Measurements from ENCODE around the gene WHRN.

Gene WHRN

GRCh38 chr9:114375386-114376175 lies 129.7 kb downstream of the WHRN start:
- DNase-seq = no peak

- no peak for DNase-seq
Observed at GRCh38 chr9:114374936-114375335, 130.3 kb downstream of the WHRN start.

GRCh38 chr9:114373960-114374730 lies 131.1 kb downstream of the WHRN start:
- DNase-seq = peak; percentile 36

GRCh38 chr9:114372921-114373448 lies 132.3 kb downstream of the WHRN start:
- DNase-seq = peak; percentile 84

GRCh38 chr9:114371973-114372917 lies 133.0 kb downstream of the WHRN start:
- DNase-seq = peak; percentile 46

GRCh38 chr9:114371343-114371944 lies 133.8 kb downstream of the WHRN start:
- DNase-seq = no peak

GRCh38 chr9:114370968-114371320 lies 134.3 kb downstream of the WHRN start:
- DNase-seq = no peak

GRCh38 chr9:114370251-114370967 lies 134.9 kb downstream of the WHRN start:
- DNase-seq = no peak

- no peak for DNase-seq
Observed at GRCh38 chr9:114369216-114370130, 135.8 kb downstream of the WHRN start.

- no peak for DNase-seq
Observed at GRCh38 chr9:114367772-114368569, 137.3 kb downstream of the WHRN start.

GRCh38 chr9:114367366-114367765 lies 137.9 kb downstream of the WHRN start:
- DNase-seq = no peak

- DNase-seq = peak; percentile 44
Observed at GRCh38 chr9:114366334-114367128, 138.7 kb downstream of the WHRN start.

GRCh38 chr9:114365194-114365593 lies 140.1 kb downstream of the WHRN start:
- DNase-seq = no peak

GRCh38 chr9:114364134-114365041 lies 140.9 kb downstream of the WHRN start:
- no peak for DNase-seq

- no peak for DNase-seq
Observed at GRCh38 chr9:114363424-114363823, 141.8 kb downstream of the WHRN start.

- no peak for DNase-seq
Observed at GRCh38 chr9:114362394-114362793, 142.9 kb downstream of the WHRN start.

- no peak for DNase-seq
Observed at GRCh38 chr9:114361542-114361941, 143.7 kb downstream of the WHRN start.

GRCh38 chr9:114359801-114360200 lies 145.5 kb downstream of the WHRN start:
- DNase-seq = no peak

Data from activated CD4-positive, alpha-beta T cell treated with anti-CD3 and anti-CD28 coated beads for 48 hours (primary cell).